HFF-Myc (cell line): ENCODE data around the gene SERP1.

Experiments used
- DNase-seq: peaks from one replicate; pipeline ENCODE4 v3.0.0-alpha.2; 2011; ENCODE audit warnings: low read depth; ENCODE audit errors: extremely low read depth
- H3K4me3 ChIP-seq: replicated peaks from 2 replicates; pipeline ENCODE4 v1.5.1; 2011; ENCODE audit warnings: low read depth, mild to moderate bottlenecking, control low read depth, low read length
- TF ChIP-seq, protein P1 (sequence below): IDR thresholded peaks from 2 replicates; pipeline ENCODE4 v1.5.1; 2012; ENCODE audit warnings: mild to moderate bottlenecking, low read depth, low read length, control low read depth; ENCODE audit errors: missing control alignments

SERP1 gene

DNA sequence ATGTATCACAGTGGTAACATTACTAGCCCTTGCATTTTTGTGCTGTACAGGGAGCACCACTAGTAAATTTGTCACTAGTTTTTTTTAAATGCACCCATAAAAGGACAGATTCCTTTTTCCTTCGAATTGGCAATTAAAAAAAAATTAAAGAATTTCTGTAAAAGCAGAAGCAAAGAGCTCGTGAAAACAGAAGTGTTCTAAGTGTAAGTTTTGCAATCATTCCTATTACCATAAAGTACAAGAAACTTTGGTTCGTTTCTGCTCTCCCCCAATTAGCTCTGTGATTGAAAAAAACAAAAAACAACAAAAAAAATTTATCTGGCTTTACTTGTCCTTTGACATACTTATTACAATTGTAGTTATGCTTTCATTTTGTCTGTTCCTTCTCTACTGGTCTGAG is 5.3 kb downstream of the SERP1 start:
- TF ChIP-seq, protein P1, sequence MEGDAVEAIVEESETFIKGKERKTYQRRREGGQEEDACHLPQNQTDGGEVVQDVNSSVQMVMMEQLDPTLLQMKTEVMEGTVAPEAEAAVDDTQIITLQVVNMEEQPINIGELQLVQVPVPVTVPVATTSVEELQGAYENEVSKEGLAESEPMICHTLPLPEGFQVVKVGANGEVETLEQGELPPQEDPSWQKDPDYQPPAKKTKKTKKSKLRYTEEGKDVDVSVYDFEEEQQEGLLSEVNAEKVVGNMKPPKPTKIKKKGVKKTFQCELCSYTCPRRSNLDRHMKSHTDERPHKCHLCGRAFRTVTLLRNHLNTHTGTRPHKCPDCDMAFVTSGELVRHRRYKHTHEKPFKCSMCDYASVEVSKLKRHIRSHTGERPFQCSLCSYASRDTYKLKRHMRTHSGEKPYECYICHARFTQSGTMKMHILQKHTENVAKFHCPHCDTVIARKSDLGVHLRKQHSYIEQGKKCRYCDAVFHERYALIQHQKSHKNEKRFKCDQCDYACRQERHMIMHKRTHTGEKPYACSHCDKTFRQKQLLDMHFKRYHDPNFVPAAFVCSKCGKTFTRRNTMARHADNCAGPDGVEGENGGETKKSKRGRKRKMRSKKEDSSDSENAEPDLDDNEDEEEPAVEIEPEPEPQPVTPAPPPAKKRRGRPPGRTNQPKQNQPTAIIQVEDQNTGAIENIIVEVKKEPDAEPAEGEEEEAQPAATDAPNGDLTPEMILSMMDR: no peak
- no peak overlapping the region for H3K4me3 ChIP-seq
- DNase-seq: no peak

DNA sequence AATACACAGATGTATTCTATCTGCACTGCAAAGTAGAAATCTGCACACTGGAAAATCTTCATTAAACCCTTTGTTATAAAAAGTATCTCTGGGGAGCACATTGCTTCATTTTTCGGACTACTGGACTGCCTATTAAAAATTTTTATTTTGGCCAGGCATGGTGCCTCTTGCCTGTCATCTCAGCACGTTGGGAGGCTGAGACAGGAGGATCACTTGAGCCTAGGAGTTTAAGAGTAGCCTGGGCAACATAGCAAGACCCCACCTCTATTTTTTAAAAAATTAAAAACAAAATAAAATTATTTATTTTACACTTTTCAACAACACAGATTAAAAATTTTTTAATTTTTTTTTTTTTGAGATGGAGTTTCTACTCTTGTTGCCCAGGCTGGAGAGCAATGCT is 6.0 kb downstream of the SERP1 start:
- TF ChIP-seq, protein P1: no peak

DNA sequence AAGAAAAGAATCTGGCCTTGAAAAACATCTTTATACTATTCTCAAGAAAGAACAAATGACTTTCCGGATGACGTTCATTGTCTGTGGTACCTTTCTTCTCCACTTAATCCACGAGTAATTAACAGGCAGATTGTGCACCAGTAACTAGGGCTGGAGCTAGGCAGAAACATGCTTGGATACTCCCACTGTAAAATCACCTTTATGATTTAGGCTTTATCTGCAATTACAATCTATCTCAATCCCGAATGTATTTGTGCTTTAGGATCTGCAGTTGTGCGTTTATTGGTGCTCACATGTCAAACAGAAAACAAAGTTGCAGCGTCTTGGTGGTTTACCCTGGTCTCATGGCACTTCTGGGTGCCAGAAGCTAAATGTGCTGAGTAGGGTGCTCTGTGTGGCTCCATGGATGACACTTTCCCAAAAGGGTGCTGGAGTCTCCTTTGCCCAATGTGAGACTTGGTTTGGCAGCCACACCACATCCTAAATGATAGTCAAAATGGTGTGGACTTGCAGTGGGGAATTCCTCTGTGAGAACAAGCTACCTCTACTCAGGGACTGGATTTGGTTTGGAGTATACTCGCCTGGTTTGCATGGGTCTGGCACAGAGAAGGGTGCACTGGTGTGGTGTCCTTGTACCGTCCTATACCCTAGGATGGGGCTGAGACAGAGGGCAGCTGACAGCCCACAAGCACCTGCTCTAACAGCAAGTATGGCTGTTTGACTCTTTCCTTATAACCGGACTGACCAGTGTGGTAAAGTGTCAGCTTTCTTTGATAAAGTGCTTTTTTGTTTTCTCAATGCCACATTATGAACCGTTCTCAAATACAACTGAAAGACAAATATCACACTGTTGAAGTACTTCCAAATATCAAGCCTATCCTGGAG is 7.7 kb downstream of the SERP1 start:
- TF ChIP-seq, protein P1: no peak
- DNase-seq: no peak
- H3K4me3 ChIP-seq: no peak overlapping the region

More for the DNA sequence above, 6.0 kb downstream of the SERP1 start:
- H3K4me3 ChIP-seq: no peak overlapping the region
- DNase-seq: no peak

DNA sequence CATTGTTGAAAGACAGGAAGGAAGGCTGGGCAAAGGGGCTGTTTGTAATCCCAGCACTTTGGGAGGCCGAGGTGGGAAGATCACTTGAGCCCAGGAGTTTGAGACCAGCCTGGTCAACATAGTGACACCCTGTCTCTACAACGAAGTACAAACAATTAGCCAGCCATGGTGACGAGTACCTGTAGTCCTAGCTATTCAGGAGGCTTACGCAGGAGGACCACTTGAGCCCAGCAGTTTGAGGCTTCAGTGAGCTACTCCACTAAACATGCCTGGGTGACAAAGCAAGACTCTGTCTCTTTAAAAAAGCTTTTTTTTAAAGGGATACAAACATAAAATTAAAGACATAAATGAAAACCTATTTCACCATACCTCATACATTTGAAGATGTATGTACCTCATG is 11.1 kb downstream of the SERP1 start:
- no peak overlapping the region for H3K4me3 ChIP-seq
- TF ChIP-seq, protein P1: no peak
- DNase-seq: no peak

DNA sequence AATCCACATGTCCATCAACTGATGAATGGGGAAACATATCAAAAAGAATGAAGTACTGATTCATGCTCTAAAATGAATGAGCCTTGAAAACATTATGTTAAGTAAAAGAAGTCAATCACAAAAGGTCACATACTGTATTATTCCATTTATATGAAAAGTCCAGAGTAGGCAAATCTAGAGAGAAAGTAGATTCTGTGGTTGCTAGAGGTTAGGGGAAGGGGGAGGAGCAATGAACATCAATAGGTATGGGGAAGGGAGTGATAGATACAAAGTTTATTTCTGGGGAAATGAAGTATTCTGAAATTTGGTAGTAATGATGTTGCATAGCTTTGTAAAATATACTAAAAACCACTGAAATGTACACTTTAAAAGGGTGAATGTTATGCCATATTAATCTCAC is 14.5 kb downstream of the SERP1 start:
- DNase-seq: no peak
- H3K4me3 ChIP-seq: no peak overlapping the region
- TF ChIP-seq, protein P1: no peak

DNA sequence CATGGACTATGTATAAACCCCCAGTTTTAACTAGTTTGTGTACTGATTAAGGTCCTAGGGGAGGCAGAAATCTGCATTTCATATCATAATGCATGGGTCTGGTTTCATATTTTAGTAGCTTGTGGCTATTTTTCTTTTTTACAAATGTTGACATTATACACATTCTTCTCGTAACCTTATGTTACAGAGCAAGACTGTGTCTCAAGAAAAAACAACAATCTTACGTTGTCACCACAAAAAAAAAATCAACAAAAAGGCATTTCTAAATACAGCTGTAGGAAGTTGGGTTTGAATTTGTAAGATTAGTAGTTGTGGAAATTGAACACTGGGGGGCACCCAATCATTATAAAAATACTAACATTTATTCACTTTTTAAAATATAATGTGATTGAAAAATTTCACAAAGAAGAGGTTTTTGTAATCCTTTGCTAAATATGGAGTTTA is 17.9 kb downstream of the SERP1 start:
- no peak overlapping the region for H3K4me3 ChIP-seq
- TF ChIP-seq, protein P1: peak; percentile 17
- no peak for DNase-seq
